GM23338 (cell line): Measurements from ENCODE around the gene RAB5IF. TPM values are rescaled to one million over a fixed set of nuclear protein-coding genes. Genes with fewer than 3 reads are reported as not detected.

ENCODE experiments used
- ATAC-seq: fragments of 200-7000 bp; cut with Tn5 transposase; 3 replicates; pipeline ENCODE4 v1.9.1; 2020
- DNase-seq: peaks from one replicate; pipeline ENCODE4 v3.0.0-alpha.2; 2015; ENCODE audit warnings: low spot score
- H2AFZ ChIP-seq: fragments of 200-600 bp; sonication (generic); 2 replicates; pipeline ENCODE4 v1.8.0; 2016; ENCODE audit warnings: antibody characterized with exemption, mild to moderate bottlenecking, moderate library complexity
- H3F3A ChIP-seq: fragments of 200-600 bp; sonication (generic); replicated peaks from 2 replicates; pipeline ENCODE4 v1.8.0; 2017; ENCODE audit warnings: antibody characterized with exemption, mixed run types, low read depth
- H3K27ac ChIP-seq: fragments of 200-600 bp; sonication (generic); 2 replicates; pipeline ENCODE4 v1.6.1; 2016; ENCODE audit warnings: low read depth
- H3K27me3 ChIP-seq: fragments of 200-600 bp; sonication (generic); 2 replicates; pipeline ENCODE4 v1.8.0; 2016; ENCODE audit warnings: mild to moderate bottlenecking, mixed run types, moderate library complexity; ENCODE audit not compliant: insufficient read depth
- H3K36me3 ChIP-seq: fragments of 200-600 bp; sonication (generic); 2 replicates; pipeline ENCODE4 v1.8.0; 2016; ENCODE audit warnings: mild to moderate bottlenecking; ENCODE audit not compliant: insufficient read depth
- H3K4me1 ChIP-seq: fragments of 200-600 bp; sonication (generic); 2 replicates; pipeline ENCODE4 v1.8.0; 2016; ENCODE audit warnings: mild to moderate bottlenecking, moderate library complexity; ENCODE audit not compliant: insufficient read depth
- H3K4me2 ChIP-seq: fragments of 200-600 bp; sonication (generic); 2 replicates; pipeline ENCODE4 v1.7.1; 2017; ENCODE audit warnings: mixed run types
- H3K4me3 ChIP-seq: fragments of 200-600 bp; sonication (generic); 2 replicates; pipeline ENCODE4 v1.6.1; 2016; ENCODE audit warnings: mixed run types
- H3K79me2 ChIP-seq: fragments of 200-600 bp; sonication (generic); replicated peaks from 2 replicates; pipeline ENCODE4 v1.8.0; 2017; ENCODE audit warnings: mild to moderate bottlenecking; ENCODE audit not compliant: insufficient read depth
- H3K9me2 ChIP-seq: fragments of 200-600 bp; sonication (generic); 2 replicates; pipeline ENCODE4 v1.8.0; 2017; ENCODE audit not compliant: insufficient read depth
- H4K20me1 ChIP-seq: fragments of 200-600 bp; sonication (generic); replicated peaks from 2 replicates; pipeline ENCODE4 v1.8.0; 2017; ENCODE audit warnings: mild to moderate bottlenecking; ENCODE audit not compliant: insufficient read depth
- H3K27ac Mint-ChIP-seq: 2 replicates; pipeline ENCODE4 v1.8.0; 2020; ENCODE audit warnings: inconsistent platforms, mild to moderate bottlenecking, moderate library complexity, mixed read lengths
- H3K27me3 Mint-ChIP-seq: 3 replicates; pipeline ENCODE4 v1.8.0; 2022; ENCODE audit warnings: low read depth, mild to moderate bottlenecking, moderate library complexity, mixed read lengths, inconsistent platforms; ENCODE audit not compliant: insufficient read depth, poor library complexity
- H3K36me3 Mint-ChIP-seq: 3 replicates; pipeline ENCODE4 v1.8.0; 2021; ENCODE audit warnings: low read depth, mild to moderate bottlenecking, inconsistent platforms, moderate library complexity, mixed read lengths
- H3K4me1 Mint-ChIP-seq: 3 replicates; pipeline ENCODE4 v1.8.0; 2020; ENCODE audit warnings: mild to moderate bottlenecking, inconsistent platforms, mixed read lengths
- H3K4me3 Mint-ChIP-seq: 3 replicates; pipeline ENCODE4 v1.8.0; 2021; ENCODE audit warnings: moderate library complexity, mild to moderate bottlenecking, inconsistent platforms, mixed read lengths
- H3K9me3 Mint-ChIP-seq: 3 replicates; pipeline ENCODE4 v1.8.0; 2020; ENCODE audit warnings: moderate library complexity, mild to moderate bottlenecking, inconsistent platforms, mixed read lengths
- ETS1 ChIP-seq: IDR thresholded peaks from 2 replicates; pipeline ENCODE4 v1.6.1; 2016; ENCODE audit warnings: antibody characterized with exemption
- EZH2 ChIP-seq: fragments of 200-600 bp; sonication (generic); IDR thresholded peaks from one replicate; pipeline ENCODE4 v1.8.0; 2017; ENCODE audit warnings: antibody characterized with exemption, mild to moderate bottlenecking, low read depth; ENCODE audit not compliant: unreplicated experiment
- EZH2phosphoT487 ChIP-seq: fragments of 200-600 bp; sonication (generic); IDR thresholded peaks from one replicate; pipeline ENCODE4 v1.8.1; 2018; ENCODE audit warnings: antibody characterized with exemption; ENCODE audit not compliant: unreplicated experiment
- NANOG ChIP-seq: IDR thresholded peaks from 2 replicates; pipeline ENCODE4 v1.6.1; 2016; ENCODE audit warnings: antibody characterized with exemption, borderline replicate concordance
- POLR2AphosphoS5 ChIP-seq: IDR thresholded peaks from 2 replicates; pipeline ENCODE4 v1.6.1; 2016; ENCODE audit warnings: antibody characterized with exemption, low read depth
- REST ChIP-seq: IDR thresholded peaks from one replicate; pipeline ENCODE4 v1.6.1; 2018; ENCODE audit warnings: antibody characterized with exemption; ENCODE audit not compliant: unreplicated experiment
- STAT1 ChIP-seq: IDR thresholded peaks from one replicate; pipeline ENCODE4 v1.6.1; 2016; ENCODE audit warnings: antibody characterized with exemption; ENCODE audit not compliant: unreplicated experiment
- ZNF114 ChIP-seq: fragments of 250-450 bp; sonication (Bioruptor Pico); IDR thresholded peaks from 2 replicates; pipeline ENCODE4 v1.5.0; 2020; ENCODE audit warnings: mild to moderate bottlenecking, moderate library complexity
- ZNF331 ChIP-seq: fragments of 250-450 bp; sonication (Bioruptor Pico); IDR thresholded peaks from 2 replicates; pipeline ENCODE4 v1.5.0; 2020; ENCODE audit warnings: low read depth, mild to moderate bottlenecking, moderate library complexity
- polyA plus RNA-seq: library from polyadenylated mRNA; unstranded; fragments of >200 nt; fragmentation: Nextera tagmentation; extraction: Ambion mirVana; gene quantifications from 2 replicates; pipeline ENCODE4 v1.2.1, GENCODE V29; 2016
- total RNA-seq: library from RNA; depleted of rRNA; stranded (reverse); fragments of >200 nt; shearing (Covaris generic); gene quantifications from 2 replicates; pipeline ENCODE4 v1.2.3, GENCODE V29; 2014

RAB5IF gene
- total and polyA plus RNA-seq, 2 experiments from 2014 or later, result 123 to 138 TPM

- TF ChIP-seq ETS1 (no peak), EZH2 (no peak), REST (no peak), ZNF331 (no peak), STAT1 (no peak), NANOG (no peak), EZH2phosphoT487 (no peak), ZNF114 (CRISPR knock-in tag) (no peak), POLR2AphosphoS5 (no peak)
Observed at GRCh38 chr20:36578356-36579041, 27.1 kb upstream of the RAB5IF start (continued).

GRCh38 chr20:36579996-36580545 lies 25.5 kb upstream of the RAB5IF start:
- DNase-seq, result no peak
- Mint-ChIP-seq H3K9me3 (no peaks in the 10 kb centered on the region; the same call in 2 of the 3 replicates), H3K27me3 (peaks cover 11% of the 10 kb centered on the region), H3K4me1 (peaks cover 37% of the 10 kb centered on the region), H3K4me3 (no peak overlapping the region), H3K27ac (no peak overlapping the region), H3K36me3 (peaks cover 59% of the 10 kb centered on the region)
- H3K36me3 ChIP-seq, result peaks cover 22% of the 10 kb centered on the region
- ATAC-seq, result no peak
- H3K4me3 ChIP-seq, result no peak overlapping the region
- peaks cover 40% of the 10 kb centered on the region for H3K79me2 ChIP-seq
- H3K27ac ChIP-seq, result no peak overlapping the region
- H3K27me3 ChIP-seq, result no peaks in the 10 kb centered on the region
- no peak overlapping the region for H2AFZ ChIP-seq
- no peak overlapping the region for H3K4me2 ChIP-seq
- no peaks in the 10 kb centered on the region for H3K9me2 ChIP-seq
- no peak for TF ChIP-seq ZNF331
- peaks cover 13% of the 10 kb centered on the region for H3F3A ChIP-seq
- H3K4me1 ChIP-seq, result peaks cover 36% of the 10 kb centered on the region
- peaks cover 20% of the 10 kb centered on the region for H4K20me1 ChIP-seq
